H4 (cell line): ENCODE measurements around the gene ATR. TPM values are rescaled to one million over a fixed set of nuclear protein-coding genes. Genes with fewer than 3 reads are reported as not detected.
"Not testable (repeated sequence)": the region's sequence is repeated elsewhere in the genome, so short reads cannot be mapped to it uniquely, and the experiment has no call there.

Experiments
- DNase-seq: peaks from one replicate; pipeline ENCODE4 v3.0.0-alpha.2; 2015; ENCODE audit warnings: low spot score
- total RNA-seq: library from RNA; depleted of rRNA; stranded (reverse); fragments of >200 nt; shearing (Covaris generic); gene quantifications from 2 replicates; pipeline ENCODE4 v1.2.3, GENCODE V29; 2014

Gene ATR
- total RNA-seq, 1 experiment from 2014 or later: 25.0 TPM

DNA sequence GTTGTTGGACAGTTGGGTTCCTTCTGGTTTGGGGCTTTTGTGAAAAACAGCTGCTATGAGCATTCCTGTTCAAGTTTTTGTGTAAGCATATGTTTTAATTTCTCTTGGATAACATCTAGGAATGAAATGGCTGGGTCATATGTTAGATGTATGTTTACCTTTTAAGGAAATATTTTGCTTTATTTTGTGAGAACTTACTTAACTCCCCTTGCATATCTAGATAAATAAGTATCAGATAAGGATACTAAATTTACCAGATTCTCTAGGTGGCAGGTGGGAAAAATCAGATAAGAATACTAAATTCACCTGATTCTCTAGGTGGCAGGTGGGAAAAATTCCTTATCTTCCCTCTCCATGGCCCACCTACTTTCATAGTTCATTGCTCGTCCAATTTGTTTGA is 16.6 kb upstream of the ATR start:
- no peak for DNase-seq

DNA sequence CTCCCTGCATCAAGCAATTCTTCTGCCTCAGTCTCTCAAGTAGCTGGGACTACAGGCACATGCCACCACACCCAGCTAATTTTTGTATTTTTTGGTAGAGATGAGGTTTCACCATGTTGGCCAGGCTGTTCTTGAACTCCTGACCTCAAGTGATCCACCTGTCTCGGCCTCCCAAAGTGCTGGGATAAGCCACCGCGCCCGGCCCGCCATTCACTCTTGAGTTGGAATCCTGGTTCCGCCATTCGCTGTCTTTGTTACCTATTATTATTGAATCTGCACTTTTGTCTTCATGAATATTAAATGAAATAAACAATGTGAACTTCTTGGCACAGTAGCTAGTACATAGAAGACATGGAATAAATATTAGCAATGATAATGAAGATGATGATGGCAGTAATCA is 13.7 kb upstream of the ATR start:
- DNase-seq: not testable (repeated sequence)

DNA sequence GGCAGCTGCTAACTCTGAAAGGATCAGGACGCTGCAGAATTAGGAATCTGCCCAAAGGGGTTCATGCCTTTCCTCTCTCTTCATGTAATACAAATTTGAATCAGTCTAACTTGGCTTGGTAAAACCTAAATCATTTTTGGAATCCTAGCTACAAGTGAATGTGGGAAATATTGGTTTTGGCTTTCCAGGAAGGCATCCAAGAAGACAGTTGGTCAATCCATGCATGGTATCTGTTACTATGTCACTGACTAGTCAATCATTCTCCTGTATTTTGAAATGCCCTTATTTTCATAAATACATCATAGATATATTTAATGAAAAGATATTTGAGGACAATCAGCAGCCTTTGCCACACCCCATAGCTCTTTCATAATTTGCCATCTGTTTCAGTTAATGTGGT is 10.2 kb upstream of the ATR start:
- DNase-seq: no peak

DNA sequence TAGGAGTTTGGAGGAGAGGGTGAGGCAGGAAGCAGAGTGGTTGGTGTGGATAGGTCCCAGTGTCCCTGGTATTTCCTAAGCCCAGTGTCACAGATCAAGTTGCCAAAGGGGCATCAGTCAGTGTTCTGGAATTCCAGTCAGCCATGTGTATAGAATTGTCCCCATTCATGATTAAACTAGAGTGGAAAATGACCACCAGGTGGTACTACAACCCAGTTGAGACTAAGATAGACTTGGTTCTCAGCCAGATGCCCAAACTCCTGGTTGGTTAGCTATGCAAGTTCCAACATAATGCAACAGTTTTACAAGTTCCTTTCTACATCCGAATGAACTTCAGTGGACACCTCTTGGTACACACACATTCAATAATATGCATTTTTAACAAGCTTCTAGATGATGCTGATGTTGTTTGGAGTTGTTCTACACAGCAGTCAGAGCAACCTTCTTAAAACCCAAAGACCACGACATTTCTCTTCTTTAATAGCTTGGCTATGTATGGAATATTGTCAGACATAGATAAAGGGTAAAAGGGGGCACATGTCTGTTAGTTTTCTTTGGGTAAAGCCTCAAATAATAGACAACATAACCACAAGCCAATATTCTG is 8.4 kb upstream of the ATR start:
- peak; percentile 80 for DNase-seq

- not testable (repeated sequence) for DNase-seq
Observed at GRCh38 chr3:142581070-142581469, 2.5 kb upstream of the ATR start.

- no peak for DNase-seq
Observed at GRCh38 chr3:142580061-142580423, 1.5 kb upstream of the ATR start.

DNA sequence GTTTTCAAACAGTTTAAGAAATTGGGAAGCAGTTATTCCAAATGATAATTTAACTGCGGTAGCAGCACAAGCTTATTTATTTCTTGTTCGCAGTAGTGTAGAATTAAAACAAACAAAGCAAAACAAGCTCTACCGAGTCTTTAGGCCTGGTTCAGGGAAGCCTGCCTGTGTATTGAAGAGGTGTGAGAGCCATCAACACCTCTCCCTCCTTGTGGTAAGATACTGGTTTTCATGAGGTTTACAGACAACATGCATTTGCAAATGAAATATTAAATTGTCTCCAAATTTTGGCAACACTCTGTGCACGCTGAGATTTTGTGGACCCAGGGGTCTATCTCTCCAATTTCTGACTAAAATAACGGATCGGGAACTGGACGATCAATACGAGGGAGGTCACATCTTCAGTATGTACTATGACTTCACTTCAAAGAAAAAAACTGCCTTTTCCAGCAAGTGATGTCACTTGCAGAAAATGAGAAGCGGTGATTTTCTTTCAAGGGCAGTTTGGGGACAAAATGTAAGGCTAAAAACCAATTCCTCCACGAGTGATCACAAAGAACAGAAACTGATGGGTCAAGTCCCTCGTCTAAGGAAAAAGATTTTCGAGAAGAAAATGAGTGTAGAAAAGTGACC is 721 bp downstream of the ATR start:
- DNase-seq: no peak

GRCh38 chr3:142576792-142577191 is 1.7 kb downstream of the ATR start:
- no peak for DNase-seq

DNA sequence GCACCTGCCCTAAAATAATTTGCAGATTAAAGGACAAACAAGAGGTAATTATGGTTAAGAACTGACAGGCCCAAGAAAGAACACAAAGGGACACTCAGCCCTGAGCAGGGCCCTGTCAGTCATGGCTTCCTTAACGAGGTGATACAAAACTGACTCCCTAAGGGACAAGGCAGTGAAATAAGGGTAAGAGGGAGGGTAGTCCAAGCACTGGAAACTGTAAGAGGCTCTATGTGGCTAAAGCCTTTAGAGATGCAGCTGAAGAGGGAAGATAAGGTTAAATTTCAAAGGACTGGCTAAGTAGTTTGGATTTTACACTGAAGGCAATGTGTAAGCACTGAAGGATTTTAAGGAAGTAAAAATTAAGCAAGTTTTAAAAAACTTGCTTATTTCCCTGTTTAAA is 3.9 kb downstream of the ATR start:
- no peak for DNase-seq

GRCh38 chr3:142574223-142574622 is 4.3 kb downstream of the ATR start:
- DNase-seq: not testable (repeated sequence)

- DNase-seq: not testable (repeated sequence)
Observed at GRCh38 chr3:142569422-142569821, 9.1 kb downstream of the ATR start.

GRCh38 chr3:142568393-142569017 is 10.0 kb downstream of the ATR start:
- DNase-seq: no peak

- no peak for DNase-seq
Observed at GRCh38 chr3:142566096-142566495, 12.4 kb downstream of the ATR start.

DNA sequence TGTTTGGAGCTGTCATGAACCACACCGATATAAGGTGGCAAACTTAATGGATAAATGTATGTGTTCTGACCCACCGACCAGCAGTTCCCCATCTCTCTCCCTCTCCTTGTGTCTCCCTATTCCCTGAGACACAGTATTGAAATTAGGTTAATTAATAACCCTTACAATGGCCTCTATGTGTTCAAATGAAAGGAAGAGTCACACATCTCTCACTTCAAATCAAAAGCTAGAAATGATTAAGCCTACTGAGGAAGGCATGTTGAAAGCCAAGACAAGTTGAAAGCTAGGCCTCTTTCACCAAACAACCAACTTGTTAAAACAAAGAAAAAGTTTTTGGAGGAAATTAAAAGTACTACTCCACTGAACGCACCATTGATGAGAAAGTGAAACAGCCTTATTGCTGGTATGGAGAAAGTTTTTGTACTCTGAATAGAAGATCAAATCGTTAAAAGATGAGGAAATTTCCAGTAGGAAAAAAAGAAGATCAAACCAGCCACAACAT is 15.0 kb downstream of the ATR start:
- no peak for DNase-seq

GRCh38 chr3:142560118-142560517 is 18.4 kb downstream of the ATR start:
- no peak for DNase-seq

- no peak for DNase-seq
Observed at GRCh38 chr3:142553741-142554140, 24.8 kb downstream of the ATR start.

GRCh38 chr3:142552579-142552978 is 26.0 kb downstream of the ATR start:
- DNase-seq: not testable (repeated sequence)

DNA sequence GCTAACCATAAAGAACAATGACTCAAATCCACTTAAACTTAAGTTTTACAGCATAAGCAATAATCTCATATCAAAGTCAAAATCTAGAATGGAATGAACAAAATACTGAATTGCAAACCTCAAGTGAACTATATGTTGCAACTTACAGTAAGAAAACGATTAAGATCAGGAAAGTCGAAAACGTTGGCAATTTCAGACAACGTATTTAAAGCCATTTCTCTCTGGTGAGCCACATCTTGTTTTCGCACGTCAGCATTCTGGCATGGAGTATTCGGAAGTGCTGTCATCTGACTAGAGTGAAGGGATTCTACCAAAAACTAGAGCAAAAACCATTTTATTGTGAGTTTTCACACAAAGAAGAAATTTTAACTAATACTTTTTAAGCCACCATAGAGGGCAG is 28.5 kb downstream of the ATR start:
- no peak for DNase-seq

DNA sequence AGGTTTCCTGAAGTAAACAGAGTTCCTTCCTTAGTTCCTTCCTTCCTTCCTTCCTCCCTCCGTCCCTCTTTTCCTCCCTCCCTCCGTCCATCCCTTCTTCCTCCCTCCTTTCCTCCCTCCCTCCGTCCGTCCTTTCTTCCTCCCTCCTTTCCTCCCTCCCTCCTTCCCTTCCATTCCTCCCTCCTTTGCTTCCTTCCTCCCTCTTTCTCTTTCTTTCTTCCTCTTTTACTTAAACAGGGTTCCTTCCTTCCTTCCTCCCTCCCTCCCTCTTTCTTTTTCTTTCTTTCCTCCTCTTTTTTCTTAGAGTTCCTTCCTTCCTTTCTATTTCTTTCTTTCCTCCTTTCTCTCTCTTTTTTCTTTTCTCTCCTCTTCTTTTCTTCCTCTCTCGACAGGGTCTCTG is 35.2 kb downstream of the ATR start:
- no peak for DNase-seq

DNA sequence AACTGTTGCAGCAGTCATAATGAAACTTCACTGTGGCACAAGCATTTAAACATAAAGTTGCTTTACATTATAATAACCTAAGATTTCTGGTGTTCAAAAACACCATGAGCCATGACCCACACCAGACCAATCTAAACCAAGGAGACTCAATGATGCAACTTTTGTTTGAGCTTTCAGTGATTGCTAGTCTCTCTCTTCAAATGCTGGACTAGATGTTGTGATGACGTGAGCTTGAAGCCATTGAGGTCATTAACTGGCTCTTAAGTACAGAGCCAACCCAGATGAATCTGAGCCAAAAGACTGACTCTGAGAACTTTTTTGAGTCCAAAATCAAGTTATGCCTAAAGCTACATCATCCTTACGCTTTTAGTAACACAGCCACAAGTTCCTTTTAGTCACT is 36.5 kb downstream of the ATR start:
- no peak for DNase-seq

- no peak for DNase-seq
Observed at GRCh38 chr3:142536519-142536918, 42.0 kb downstream of the ATR start.

GRCh38 chr3:142534543-142534942 is 44.0 kb downstream of the ATR start:
- DNase-seq: no peak

DNA sequence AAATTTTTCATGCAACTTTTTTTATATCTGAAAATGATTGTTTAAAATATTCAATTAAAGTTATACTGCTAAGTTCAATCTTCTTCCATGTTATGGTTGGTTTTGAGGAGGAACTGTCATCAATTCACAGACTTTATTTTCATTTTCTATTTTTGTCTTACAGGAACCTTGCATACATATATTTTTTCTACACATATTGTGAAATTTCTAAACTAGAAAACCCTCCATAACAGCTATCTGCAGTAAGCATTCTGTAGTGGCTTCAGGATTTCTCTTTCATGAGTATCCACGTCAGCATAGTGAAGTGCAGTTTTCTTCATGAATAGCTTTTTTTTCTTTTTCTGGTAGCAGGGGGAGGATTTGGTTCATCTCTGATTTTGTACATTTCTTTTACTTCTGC is 48.2 kb downstream of the ATR start:
- no peak for DNase-seq
